Upper lobe of right lung (tissue), 1 donor: ENCODE results near the gene BDP1. TPM values are rescaled to one million over a fixed set of nuclear protein-coding genes. Genes with fewer than 3 reads are reported as not detected.
A peak's percentile ranks its signal among the peaks of the same experiment; 100 is the strongest.
"Not testable (repeated sequence)": the region's sequence is repeated elsewhere in the genome, so short reads cannot be mapped to it uniquely, and the experiment has no call there.

ENCODE experiments used
- ATAC-seq: fragments of 200-7000 bp; cut with Tn5 transposase; one replicate; pipeline ENCODE4 v1.9.1; 2020; ENCODE audit warnings: mild to moderate bottlenecking, moderate library complexity
- DNase-seq: peaks from one replicate; pipeline ENCODE4 v3.0.0-alpha.2; 2020
- H3K27ac ChIP-seq: fragments of 200-600 bp; one replicate; pipeline ENCODE4 v1.8.0; 2022
- H3K27me3 ChIP-seq: fragments of 200-600 bp; one replicate; pipeline ENCODE4 v1.8.0; 2022; ENCODE audit warnings: mild to moderate bottlenecking
- H3K36me3 ChIP-seq: fragments of 200-600 bp; one replicate; pipeline ENCODE4 v1.8.0; 2022
- H3K4me1 ChIP-seq: fragments of 200-600 bp; one replicate; pipeline ENCODE4 v1.8.0; 2022
- H3K4me3 ChIP-seq: fragments of 200-600 bp; one replicate; pipeline ENCODE4 v1.8.0; 2022; ENCODE audit warnings: mild to moderate bottlenecking
- H3K9me3 ChIP-seq: fragments of 200-600 bp; one replicate; pipeline ENCODE4 v1.8.0; 2022
- intact Hi-C: fragments of 100-400 bp; cut with DNase I; formaldehyde crosslinking; loops from one replicate; pipeline ENCODE4 v1.11.0; 2022
- long read RNA-seq: library from polyadenylated mRNA; unstranded; transcript quantifications from one replicate; pipeline ENCODE4 v2.0.0, GENCODE V29; 2021
- total RNA-seq: library from RNA; stranded (reverse); fragmentation: NEBNext Ultra II Directional; extraction: Animal tissue kit (Norgen Biotek cat#: 25700); gene quantifications from one replicate; pipeline ENCODE4 v1.2.1, GENCODE V29; 2021
- TF ChIP-seq, protein P1 (sequence below): fragments of 200-600 bp; IDR thresholded peaks from one replicate; pipeline ENCODE4 v1.8.0; 2022; ENCODE audit warnings: antibody characterized with exemption
- donor health status: DM: no; HTN: yes; CAD: no; lungs with severe emphysema.

Gene BDP1
- 28.2 TPM for total RNA-seq
- long read RNA-seq, full-length matches to known transcripts, result 1 of 11 reads
- long read RNA-seq, partial matches to known transcripts, result 4 of 11 reads
- long read RNA-seq, other reads (novel, unspliced or antisense), result 6 of 11 reads

DNA sequence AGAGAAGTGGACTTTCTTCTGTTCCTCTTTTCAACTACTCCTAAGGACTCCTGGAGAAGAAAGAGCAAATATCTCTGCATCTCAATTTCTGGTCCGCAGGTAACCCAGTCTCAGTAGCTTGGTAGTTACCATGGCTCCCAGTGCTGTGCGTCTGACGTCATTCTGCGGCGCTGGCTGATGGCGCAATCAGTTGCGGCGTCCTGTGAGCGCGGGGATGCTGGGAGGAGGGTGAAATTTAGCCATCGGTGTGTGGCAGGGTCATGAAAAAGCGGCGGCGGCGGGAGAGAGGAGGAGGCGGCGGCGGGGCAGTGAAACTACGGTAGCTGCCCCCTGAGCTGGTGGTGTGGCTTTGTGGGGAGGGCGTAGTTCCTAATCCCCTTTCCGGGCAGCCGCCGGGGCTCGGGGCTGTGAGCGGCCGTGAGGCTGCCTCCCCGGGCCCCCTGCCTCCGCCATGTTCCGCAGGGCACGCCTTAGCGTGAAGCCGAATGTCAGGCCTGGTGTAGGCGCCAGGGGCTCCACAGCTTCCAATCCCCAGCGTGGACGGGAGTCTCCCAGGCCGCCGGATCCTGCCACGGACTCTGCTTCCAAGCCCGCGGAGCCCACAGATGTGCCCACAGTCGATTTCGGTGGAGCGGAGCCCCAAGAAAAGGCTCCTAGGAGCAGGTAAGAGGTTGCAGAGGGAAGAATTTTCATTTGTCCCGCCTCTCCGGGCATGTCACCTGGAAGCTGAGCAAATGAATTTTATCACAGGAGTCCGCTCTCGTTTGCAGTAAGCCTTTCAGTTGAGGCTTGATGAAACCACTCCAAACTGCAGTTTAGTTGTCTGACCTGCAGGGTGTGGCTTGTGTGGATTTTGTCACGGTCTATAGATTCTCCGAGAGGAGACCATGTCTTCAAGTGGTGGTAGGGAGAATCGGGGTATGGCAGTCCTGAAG, at the start of gene BDP1:
Gene BDP1 (plus strand): TSS at position 225 of the 935 bp plus-strand sequence. CDS start 227 bp downstream, at position 452.
- TF ChIP-seq, protein P1, sequence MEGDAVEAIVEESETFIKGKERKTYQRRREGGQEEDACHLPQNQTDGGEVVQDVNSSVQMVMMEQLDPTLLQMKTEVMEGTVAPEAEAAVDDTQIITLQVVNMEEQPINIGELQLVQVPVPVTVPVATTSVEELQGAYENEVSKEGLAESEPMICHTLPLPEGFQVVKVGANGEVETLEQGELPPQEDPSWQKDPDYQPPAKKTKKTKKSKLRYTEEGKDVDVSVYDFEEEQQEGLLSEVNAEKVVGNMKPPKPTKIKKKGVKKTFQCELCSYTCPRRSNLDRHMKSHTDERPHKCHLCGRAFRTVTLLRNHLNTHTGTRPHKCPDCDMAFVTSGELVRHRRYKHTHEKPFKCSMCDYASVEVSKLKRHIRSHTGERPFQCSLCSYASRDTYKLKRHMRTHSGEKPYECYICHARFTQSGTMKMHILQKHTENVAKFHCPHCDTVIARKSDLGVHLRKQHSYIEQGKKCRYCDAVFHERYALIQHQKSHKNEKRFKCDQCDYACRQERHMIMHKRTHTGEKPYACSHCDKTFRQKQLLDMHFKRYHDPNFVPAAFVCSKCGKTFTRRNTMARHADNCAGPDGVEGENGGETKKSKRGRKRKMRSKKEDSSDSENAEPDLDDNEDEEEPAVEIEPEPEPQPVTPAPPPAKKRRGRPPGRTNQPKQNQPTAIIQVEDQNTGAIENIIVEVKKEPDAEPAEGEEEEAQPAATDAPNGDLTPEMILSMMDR, result peak; percentile 33
- Histone ChIP-seq H3K27ac (peak within 1 kb of the TSS; percentile 92), H3K4me1 (peaks cover 19% of the 10 kb centered on the region), H3K4me3 (peak within 1 kb of the TSS; percentile 96), H3K9me3 (no peaks in the 10 kb centered on the region), H3K27me3 (peaks cover 1% of the 10 kb centered on the region), H3K36me3 (peaks cover 24% of the 10 kb centered on the region)
- intact Hi-C loops, result no loop called here
- ATAC-seq (peak; percentile 97), DNase-seq (peak; percentile 98)

- H3K9me3 ChIP-seq, intact Hi-C loops, DNase-seq, H3K36me3 ChIP-seq, ATAC-seq, H3K4me1 ChIP-seq, H3K27ac ChIP-seq, H3K27me3 ChIP-seq, H3K4me3 ChIP-seq: not testable (repeated sequence)
Observed at GRCh38 chr5:71410088-71410487, 45.4 kb upstream of the BDP1 start.

- H3K27me3 ChIP-seq, H3K9me3 ChIP-seq, intact Hi-C loops, H3K4me3 ChIP-seq, H3K27ac ChIP-seq, ATAC-seq, H3K36me3 ChIP-seq, DNase-seq, H3K4me1 ChIP-seq: not testable (repeated sequence)
Observed at GRCh38 chr5:71415626-71416025, 39.8 kb upstream of the BDP1 start.

DNA sequence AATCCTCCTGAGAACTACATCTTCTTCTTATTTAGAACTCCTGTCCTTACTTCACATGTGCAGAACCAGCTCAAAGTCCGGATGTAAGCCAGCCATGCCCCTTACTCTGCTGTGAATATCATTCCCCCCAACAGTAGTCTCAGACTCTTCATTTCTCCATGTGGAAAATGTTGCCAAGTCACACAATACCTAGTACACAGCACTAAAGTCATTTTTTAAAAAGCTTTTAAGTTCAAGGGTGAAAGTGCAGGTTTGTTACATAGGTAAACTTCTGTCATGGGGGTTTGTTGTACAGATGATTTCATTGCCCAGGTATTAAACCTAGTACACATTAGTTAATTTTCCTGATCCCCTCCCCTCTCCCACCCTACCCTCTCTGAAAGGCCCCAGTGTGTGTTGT, 37.4 kb upstream of the BDP1 start:
- H3K9me3 ChIP-seq, H3K36me3 ChIP-seq, DNase-seq, H3K4me1 ChIP-seq, H3K27ac ChIP-seq, intact Hi-C loops, H3K4me3 ChIP-seq, ATAC-seq, H3K27me3 ChIP-seq: not testable (repeated sequence)

DNA sequence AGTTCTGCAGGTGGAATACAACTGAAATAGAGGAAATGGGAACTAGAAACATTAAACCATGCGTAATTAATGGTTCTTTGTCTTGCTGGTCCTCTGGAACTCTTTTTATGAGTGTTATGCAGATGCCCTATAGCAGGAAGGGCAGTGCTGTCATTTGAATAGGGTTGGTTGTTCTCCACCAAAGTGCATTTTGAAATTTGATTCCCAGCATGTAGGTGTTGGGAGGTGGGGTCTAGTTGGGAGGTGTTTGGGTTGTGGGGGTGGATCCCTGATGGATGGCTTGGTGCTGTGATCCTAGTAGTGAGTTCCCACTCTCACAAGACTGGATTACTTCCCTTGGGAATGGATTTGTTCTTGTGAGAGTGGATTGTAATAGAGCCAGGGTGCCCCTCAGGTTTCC, 34.2 kb upstream of the BDP1 start:
- H3K4me3 ChIP-seq, intact Hi-C loops, ATAC-seq: not testable (repeated sequence)

DNA sequence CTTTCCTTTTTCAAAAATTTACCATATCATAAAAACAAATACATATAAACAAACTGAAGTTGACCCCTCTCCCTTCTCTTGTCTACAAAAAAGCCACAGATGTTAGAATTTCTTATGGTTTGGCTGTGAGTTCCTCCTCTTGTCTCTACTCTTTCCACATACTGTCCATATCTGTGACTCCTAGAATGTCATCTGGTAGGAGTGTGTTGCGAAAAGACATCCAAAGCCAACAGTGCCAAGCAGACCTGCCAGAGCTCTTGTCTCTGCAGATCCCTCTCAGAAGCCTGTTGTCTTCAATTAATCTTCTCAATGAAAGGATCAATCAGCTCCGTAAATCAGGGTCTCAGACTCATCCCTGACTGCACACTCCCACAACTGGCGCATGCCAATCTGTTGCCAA, 31.6 kb upstream of the BDP1 start:
- H3K9me3 ChIP-seq, H3K27ac ChIP-seq, H3K4me1 ChIP-seq, H3K27me3 ChIP-seq, H3K36me3 ChIP-seq, ATAC-seq, H3K4me3 ChIP-seq, DNase-seq, intact Hi-C loops: not testable (repeated sequence)

More for the DNA sequence above, 34.2 kb upstream of the BDP1 start:
- H3K9me3 ChIP-seq, H3K4me1 ChIP-seq, H3K36me3 ChIP-seq, DNase-seq, H3K27me3 ChIP-seq, H3K27ac ChIP-seq: not testable (repeated sequence)

DNA sequence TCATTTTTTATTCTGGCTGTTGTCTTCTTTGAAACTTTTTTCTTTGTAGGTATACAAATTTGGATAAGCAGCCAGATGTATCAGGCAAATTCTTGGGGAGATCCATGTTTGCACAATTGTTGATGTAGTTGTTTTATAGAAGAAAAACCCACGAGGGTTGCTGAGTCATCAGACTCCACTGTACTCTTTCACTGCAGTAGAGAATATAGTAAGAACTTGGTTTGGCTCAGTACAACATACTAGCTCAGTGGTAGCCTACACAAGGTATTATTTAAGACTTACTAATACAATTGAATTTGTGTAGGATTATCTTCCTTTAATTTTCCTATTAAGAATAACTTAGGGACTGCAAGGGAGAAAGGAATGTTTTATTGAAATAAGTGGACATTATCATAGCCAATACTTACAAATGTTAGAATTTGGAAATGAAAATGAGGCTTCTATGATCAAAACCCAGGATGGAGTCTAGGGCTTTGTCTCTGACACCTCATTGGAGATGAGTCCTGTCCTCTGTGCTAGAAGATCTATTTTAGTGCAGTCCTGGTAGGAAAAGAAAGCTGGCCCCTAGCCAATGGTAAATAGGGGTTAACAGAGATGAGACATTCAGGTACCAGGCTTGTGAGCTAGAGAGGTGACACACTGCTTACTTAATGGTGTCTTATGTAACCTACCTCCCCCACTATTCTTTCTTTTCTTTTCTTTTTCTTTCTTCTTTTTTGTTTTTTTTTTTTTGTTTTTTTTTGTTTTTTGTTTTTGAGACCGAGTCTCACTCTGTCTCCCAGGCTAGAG, 28.6 kb upstream of the BDP1 start:
- H3K27me3 ChIP-seq, H3K4me1 ChIP-seq, H3K4me3 ChIP-seq, DNase-seq, ATAC-seq, H3K27ac ChIP-seq, H3K9me3 ChIP-seq, intact Hi-C loops, H3K36me3 ChIP-seq: not testable (repeated sequence)

- H3K27ac ChIP-seq, ATAC-seq, H3K36me3 ChIP-seq, H3K4me3 ChIP-seq, H3K9me3 ChIP-seq, DNase-seq, H3K4me1 ChIP-seq, H3K27me3 ChIP-seq, intact Hi-C loops: not testable (repeated sequence)
Observed at GRCh38 chr5:71432410-71432809, 23.0 kb upstream of the BDP1 start.

DNA sequence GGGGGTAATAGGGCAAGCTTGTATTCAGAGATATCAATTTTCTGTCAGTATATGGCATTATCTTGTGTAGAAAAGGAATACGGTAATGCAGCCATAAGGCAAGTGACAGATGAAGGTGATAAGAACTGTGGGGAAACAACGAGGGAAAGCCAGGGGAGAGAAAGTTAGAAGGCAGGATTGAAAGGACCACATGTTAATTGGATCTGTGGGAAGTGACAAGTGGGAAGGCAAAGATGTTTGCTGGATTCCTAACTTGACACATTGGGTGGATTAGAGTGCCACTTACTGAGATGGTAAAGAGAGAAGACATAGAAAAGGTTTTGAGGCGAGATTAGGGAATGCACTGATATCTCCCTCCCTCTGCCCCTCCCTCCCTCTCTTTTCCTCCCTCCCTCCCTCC, 20.6 kb upstream of the BDP1 start:
- H3K27ac ChIP-seq, ATAC-seq, DNase-seq, H3K9me3 ChIP-seq, H3K27me3 ChIP-seq, intact Hi-C loops, H3K36me3 ChIP-seq, H3K4me1 ChIP-seq, H3K4me3 ChIP-seq: not testable (repeated sequence)

DNA sequence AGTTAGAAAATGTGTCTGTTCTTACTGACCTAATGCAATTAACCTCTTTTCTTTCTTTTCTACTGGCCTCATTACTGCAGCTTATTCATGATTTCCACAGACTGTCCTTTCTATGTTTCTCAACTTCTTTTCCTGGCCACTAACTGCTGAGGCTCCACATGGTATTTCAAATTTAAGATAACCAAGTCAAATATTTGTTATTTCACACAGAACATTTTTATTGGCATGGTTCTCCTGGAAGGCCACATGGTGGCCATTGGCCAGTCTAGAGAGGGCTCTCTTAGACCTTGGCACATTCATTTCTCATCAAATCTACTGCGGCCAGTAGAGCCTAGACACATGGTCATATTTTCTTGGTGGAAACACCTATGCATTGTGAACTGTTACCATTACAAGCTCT, 13.9 kb upstream of the BDP1 start:
- ATAC-seq, H3K4me1 ChIP-seq, H3K27ac ChIP-seq, H3K4me3 ChIP-seq, H3K9me3 ChIP-seq, intact Hi-C loops, DNase-seq, H3K36me3 ChIP-seq: not testable (repeated sequence)
- peaks cover 20% of the 10 kb centered on the region for H3K27me3 ChIP-seq

DNA sequence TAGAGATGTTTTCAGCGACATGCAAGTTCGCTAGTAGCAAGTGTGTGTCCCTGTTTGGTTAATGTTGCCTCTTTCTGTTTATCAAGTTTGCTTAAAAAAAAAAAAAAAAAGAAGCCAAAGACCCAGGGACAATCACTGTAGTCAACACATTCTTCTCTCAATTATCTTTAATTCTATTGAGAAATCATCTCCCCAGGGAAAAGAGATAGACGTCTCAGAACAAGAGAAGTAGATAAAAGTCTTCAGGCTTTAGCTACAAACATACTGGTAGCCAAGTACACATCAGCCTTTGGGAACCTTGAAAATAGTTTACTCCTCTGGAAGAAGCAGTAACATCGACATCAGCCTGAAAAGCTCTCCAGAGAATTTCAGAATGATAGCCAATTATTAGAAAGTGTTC, 11.6 kb upstream of the BDP1 start:
- intact Hi-C loops, H3K4me1 ChIP-seq, H3K27ac ChIP-seq, ATAC-seq, H3K4me3 ChIP-seq, H3K36me3 ChIP-seq, DNase-seq, H3K9me3 ChIP-seq: not testable (repeated sequence)
- H3K27me3 ChIP-seq, result peaks cover 22% of the 10 kb centered on the region

DNA sequence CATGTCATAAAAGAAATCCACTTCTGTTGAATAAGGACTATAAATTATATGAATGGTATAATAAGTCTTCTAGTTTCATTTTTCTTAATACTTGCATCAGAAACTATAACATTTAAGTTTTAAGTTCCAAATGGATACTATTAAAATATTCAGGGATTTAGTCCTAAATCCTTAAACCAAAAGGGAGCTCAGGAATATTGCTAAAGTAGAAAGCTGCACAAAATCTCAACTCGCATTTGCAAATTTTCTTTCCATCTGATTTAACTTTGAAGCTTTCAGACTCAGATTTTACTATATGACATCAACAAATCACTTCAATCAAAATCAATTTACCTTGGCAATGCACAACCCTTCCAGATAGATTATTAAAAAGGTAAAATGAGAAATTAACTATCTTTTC, 10.4 kb upstream of the BDP1 start:
- H3K27me3 ChIP-seq, result peaks cover 26% of the 10 kb centered on the region
- intact Hi-C loops, H3K9me3 ChIP-seq, ATAC-seq, DNase-seq, H3K4me3 ChIP-seq, H3K36me3 ChIP-seq, H3K4me1 ChIP-seq, H3K27ac ChIP-seq: not testable (repeated sequence)
